GM19099 (cell line): Measurements from ENCODE around the gene KRTAP1-5.
"Not testable (repeated sequence)": the region's sequence is repeated elsewhere in the genome, so short reads cannot be mapped to it uniquely, and the experiment has no call there.

Source experiments
- POLR2A ChIP-seq: IDR thresholded peaks from 3 replicates; pipeline ENCODE4 v1.6.1; 2011; ENCODE audit warnings: low read depth; ENCODE audit not compliant: insufficient read length; ENCODE audit errors: extremely low read depth

Gene KRTAP1-5

GRCh38 chr17:41026715-41027471, at the start of gene KRTAP1-5:
Gene KRTAP1-5, minus strand, starts transcription at chr17:41027208. Its CDS starts 53 bp downstream, at chr17:41027155.
- no peak for TF ChIP-seq POLR2A

- no peak for TF ChIP-seq POLR2A
Observed at GRCh38 chr17:41076788-41077187, 49.8 kb upstream of the KRTAP1-5 start.

GRCh38 chr17:41073676-41074075, 46.7 kb upstream of the KRTAP1-5 start:
- TF ChIP-seq POLR2A = no peak

GRCh38 chr17:41071606-41072360, 44.8 kb upstream of the KRTAP1-5 start:
- no peak for TF ChIP-seq POLR2A

GRCh38 chr17:41069031-41069430, 42.0 kb upstream of the KRTAP1-5 start:
- no peak for TF ChIP-seq POLR2A

- TF ChIP-seq POLR2A = no peak
Observed at GRCh38 chr17:41067281-41067680, 40.3 kb upstream of the KRTAP1-5 start.

GRCh38 chr17:41065829-41066624, 39.0 kb upstream of the KRTAP1-5 start, which contains the start of gene KRTAP2-4:
Gene KRTAP2-4, minus strand, starts transcription at chr17:41065879. Its CDS starts 34 bp downstream, at chr17:41065845.
- no peak for TF ChIP-seq POLR2A

- no peak for TF ChIP-seq POLR2A
Observed at GRCh38 chr17:41064301-41064700, 37.3 kb upstream of the KRTAP1-5 start.

GRCh38 chr17:41063449-41063848, 36.4 kb upstream of the KRTAP1-5 start:
- no peak for TF ChIP-seq POLR2A

- TF ChIP-seq POLR2A = no peak
Observed at GRCh38 chr17:41061964-41062363, 35.0 kb upstream of the KRTAP1-5 start.

- no peak for TF ChIP-seq POLR2A
Observed at GRCh38 chr17:41060052-41060604, 33.1 kb upstream of the KRTAP1-5 start, which contains the start of gene KRTAP2-3. Gene KRTAP2-3, minus strand, starts transcription at chr17:41060114. Its CDS starts 64 bp downstream, at chr17:41060050.

GRCh38 chr17:41058741-41059140, 31.7 kb upstream of the KRTAP1-5 start:
- no peak for TF ChIP-seq POLR2A

- no peak for TF ChIP-seq POLR2A
Observed at GRCh38 chr17:41057547-41057946, 30.5 kb upstream of the KRTAP1-5 start.

GRCh38 chr17:41055130-41055529, 28.1 kb upstream of the KRTAP1-5 start, which contains the start of gene KRTAP2-2:
Gene KRTAP2-2, minus strand, starts transcription at chr17:41055230. Its CDS starts 19 bp downstream, at chr17:41055211.
- not testable (repeated sequence) for TF ChIP-seq POLR2A
